Measurements from ENCODE around the gene PAX5. TPM values are rescaled to one million over a fixed set of nuclear protein-coding genes. Genes with fewer than 3 reads are reported as not detected.

The PAX5 gene
- polyA plus RNA-seq, 3 donors, result 0.03 to 0.15 TPM; not detected in 1

DNA sequence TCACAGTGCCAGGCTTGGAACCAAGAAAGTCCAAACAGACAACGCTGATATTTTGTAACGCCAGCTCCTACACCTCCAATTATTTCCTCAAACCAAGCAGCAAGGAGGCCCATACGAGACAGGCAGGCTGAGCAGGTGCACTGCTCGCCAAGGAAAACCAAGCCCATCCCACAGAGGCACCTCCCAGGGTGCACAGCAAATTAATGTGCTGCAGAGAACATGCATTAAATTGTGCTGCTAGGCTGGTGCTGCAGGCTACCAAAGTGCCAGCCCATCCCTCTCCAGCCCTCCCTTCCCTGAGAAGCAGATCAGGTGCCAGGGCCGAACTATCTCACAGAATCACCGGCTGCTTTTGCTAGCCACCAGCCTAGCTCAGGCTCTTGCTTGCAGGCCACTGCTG, 137.8 kb downstream of the PAX5 start:
- H3K27me3 ChIP-seq (ENCODE audit: control insufficient read depth in 2 of 2, insufficient read depth in 2 of 2, low read length in 2 of 2), result no peaks in the 10 kb centered on the region
- no peak overlapping the region for H3K4me2 ChIP-seq (replicated peaks; ENCODE audit: extremely low read depth, low read length, poor library complexity, severe bottlenecking)
- WGBS (ENCODE audit: insufficient coverage), result 94% methylated on average over 4 of the region's 6 CpGs
- no peak for DNase-seq
- no peak overlapping the region for H3K9ac ChIP-seq (ENCODE audit: insufficient read depth, low read length, poor library complexity, severe bottlenecking)
- no peaks in the 10 kb centered on the region for H4K20me1 ChIP-seq (ENCODE audit: insufficient read depth, low read length)
- no peak overlapping the region for H3K27ac Mint-ChIP-seq
- peaks cover 9 to 11% (median 9%) of the 10 kb centered on the region in 3 donors for H3K27me3 Mint-ChIP-seq (ENCODE audit: low read depth in 3 of 3)
- TF ChIP-seq CTCF (IDR thresholded peaks at IDR 0.05), result no peak
- no peaks in the 10 kb centered on the region for H3K4me1 ChIP-seq (ENCODE audit: control insufficient read depth in 1 of 2, insufficient read depth in 2 of 2, low read length in 2 of 2)
- H3K4me3 ChIP-seq (replicated peaks in 1 of 3; ENCODE audit: low read depth in 2 of 3, low read length in 3 of 3), result no peak overlapping the region
- H2AFZ ChIP-seq (ENCODE audit: insufficient read depth, low read depth, low read length, poor library complexity, severe bottlenecking), result no peak overlapping the region
- intact Hi-C loops (cut with micrococcal nuclease), result no loop called here
- H3K36me3 Mint-ChIP-seq, result no peaks in the 10 kb centered on the region
- no peak overlapping the region for H3K4me3 Mint-ChIP-seq
- H3K9me3 ChIP-seq (replicated peaks in 1 of 2; ENCODE audit: control insufficient read depth in 1 of 2, insufficient read depth in 1 of 2, low read length in 2 of 2), result no peaks in the 10 kb centered on the region
- H3K4me1 Mint-ChIP-seq, result no peaks in the 10 kb centered on the region
- no peaks in the 10 kb centered on the region for H3K9me3 Mint-ChIP-seq
- H3K27ac ChIP-seq (ENCODE audit: low read depth in 1 of 2, low read length in 2 of 2), result no peak overlapping the region
- no peaks in the 10 kb centered on the region for H3K79me2 ChIP-seq (ENCODE audit: insufficient read depth, low read length)
- H3K36me3 ChIP-seq (replicated peaks in 1 of 2; ENCODE audit: control insufficient read depth in 1 of 2, insufficient read depth in 2 of 2, low read length in 2 of 2), result no peaks in the 10 kb centered on the region

DNA sequence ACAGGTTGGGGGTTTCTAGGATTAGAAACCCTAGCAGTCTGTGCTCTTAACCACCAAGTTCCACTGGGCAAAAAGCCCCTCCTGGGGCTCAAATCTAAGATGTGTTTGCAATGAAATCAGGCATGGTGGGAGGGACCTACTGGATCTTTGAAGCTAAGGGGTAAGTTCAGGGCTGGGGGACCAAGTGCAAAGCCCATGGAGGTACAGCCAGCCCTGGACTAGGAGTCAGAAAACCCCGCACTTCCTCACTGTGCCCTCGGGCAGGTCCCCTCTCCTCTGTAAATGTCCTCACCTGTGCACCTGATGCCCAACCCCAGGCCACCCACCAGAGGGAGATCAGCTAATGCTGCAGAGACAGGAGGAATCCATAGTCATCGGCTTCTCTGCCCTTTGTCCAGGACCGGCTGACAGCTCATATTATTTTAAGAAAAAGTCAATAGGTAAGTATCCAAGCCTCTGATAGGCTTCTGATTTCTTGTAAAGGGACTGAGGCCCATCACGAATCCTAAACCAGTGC, 138.3 kb downstream of the PAX5 start:
- no peak for DNase-seq
- Histone ChIP-seq H3K36me3 (replicated peaks in 1 of 2; ENCODE audit: control insufficient read depth in 1 of 2, insufficient read depth in 2 of 2, low read length in 2 of 2) (no peaks in the 10 kb centered on the region), H3K79me2 (ENCODE audit: insufficient read depth, low read length) (no peaks in the 10 kb centered on the region), H2AFZ (ENCODE audit: insufficient read depth, low read depth, low read length, poor library complexity, severe bottlenecking) (no peak overlapping the region), H3K4me1 (ENCODE audit: control insufficient read depth in 1 of 2, insufficient read depth in 2 of 2, low read length in 2 of 2) (no peaks in the 10 kb centered on the region), H3K27ac (ENCODE audit: low read depth in 1 of 2, low read length in 2 of 2) (no peak overlapping the region), H3K4me3 (replicated peaks in 1 of 3; ENCODE audit: low read depth in 2 of 3, low read length in 3 of 3) (no peak overlapping the region), H3K4me2 (replicated peaks; ENCODE audit: extremely low read depth, low read length, poor library complexity, severe bottlenecking) (no peak overlapping the region), H4K20me1 (ENCODE audit: insufficient read depth, low read length) (no peaks in the 10 kb centered on the region), H3K9me3 (replicated peaks in 1 of 2; ENCODE audit: control insufficient read depth in 1 of 2, insufficient read depth in 1 of 2, low read length in 2 of 2) (no peaks in the 10 kb centered on the region), H3K9ac (ENCODE audit: insufficient read depth, low read length, poor library complexity, severe bottlenecking) (no peak overlapping the region), H3K27me3 (ENCODE audit: control insufficient read depth in 2 of 2, insufficient read depth in 2 of 2, low read length in 2 of 2) (no peaks in the 10 kb centered on the region)
- H3K4me3 Mint-ChIP-seq, result no peak overlapping the region
- no peaks in the 10 kb centered on the region for H3K4me1 Mint-ChIP-seq
- WGBS (ENCODE audit: insufficient coverage), result 75% methylated on average over 1 of the region's 5 CpGs
- intact Hi-C loops (cut with micrococcal nuclease), result no loop called here
- H3K9me3 Mint-ChIP-seq, result no peaks in the 10 kb centered on the region
- H3K27me3 Mint-ChIP-seq (ENCODE audit: low read depth in 3 of 3), result peaks cover 7 to 10% (median 10%) of the 10 kb centered on the region in 3 donors
- TF ChIP-seq CTCF (IDR thresholded peaks at IDR 0.05), result no peak
- H3K27ac Mint-ChIP-seq, result no peak overlapping the region
- H3K36me3 Mint-ChIP-seq, result no peaks in the 10 kb centered on the region
